ENCODE results near the gene HOXB4.

GRCh38 chr17:48608494-48608834 is 30.3 kb upstream of the HOXB4 start:
- TF ChIP-seq MAFK (IDR thresholded peaks at IDR 0.05; ENCODE audit: low read depth, low read length) (no peak), CTCF (conservative IDR thresholded peaks at IDR 0.05; ENCODE audit: low read depth, low read length) (no peak), USF2 (IDR thresholded peaks at IDR 0.05; ENCODE audit: low read depth, low read length) (no peak), FOS (IDR thresholded peaks at IDR 0.05; ENCODE audit: low read depth, low read length) (no peak), BHLHE40 (IDR thresholded peaks at IDR 0.05; ENCODE audit: low read depth, low read length) (no peak), POLR2A (IDR thresholded peaks at IDR 0.05; ENCODE audit: low read depth, low read length) (no peak), ELK1 (IDR thresholded peaks at IDR 0.05; ENCODE audit: borderline replicate concordance, low read depth, low read length) (no peak), RCOR1 (IDR thresholded peaks at IDR 0.05; ENCODE audit: insufficient replicate concordance, low read length) (no peak)
